ENCODE results near the gene NOL7.

GRCh38 chr6:13576017-13576416 is 39.1 kb upstream of the NOL7 start:
- TF ChIP-seq CTCF (conservative IDR thresholded peaks at IDR 0.05 in 1 of 2, IDR thresholded peaks at IDR 0.05 in 1 of 2; ENCODE audit: extremely low read depth in 1 of 2, insufficient read depth in 1 of 2, low read depth in 1 of 2, low read length in 2 of 2) = no peak
- TF ChIP-seq EZH2 (IDR thresholded peaks at IDR 0.05; ENCODE audit: borderline replicate concordance, low read length) = no peak
